ENCODE data around the gene VGLL1.

Gene VGLL1

GRCh38 chrX:136555694-136556093, 23.7 kb downstream of the VGLL1 start:
- no peak for DNase-seq

GRCh38 chrX:136572030-136572429, 40.0 kb downstream of the VGLL1 start:
- DNase-seq = no peak

- DNase-seq = no peak
These were observed 42.5 kb downstream of the VGLL1 start for GRCh38 chrX:136574548-136574947.

- DNase-seq = peak; percentile 66
These were observed 45.5 kb downstream of the VGLL1 start for GRCh38 chrX:136577552-136577951.

- no peak for DNase-seq
These were observed 48.3 kb downstream of the VGLL1 start for GRCh38 chrX:136580316-136580715.

GRCh38 chrX:136582624-136583023, 50.6 kb downstream of the VGLL1 start:
- DNase-seq = no peak

- no peak for DNase-seq
These were observed 52.5 kb downstream of the VGLL1 start for GRCh38 chrX:136584545-136584944.

- no peak for DNase-seq
These were observed 53.2 kb downstream of the VGLL1 start for GRCh38 chrX:136585262-136585661.

- DNase-seq = no peak
These were observed 53.9 kb downstream of the VGLL1 start for GRCh38 chrX:136585960-136586359.

- peak; percentile 14 for DNase-seq
These were observed 54.4 kb downstream of the VGLL1 start for GRCh38 chrX:136586386-136586785.

GRCh38 chrX:136587532-136587931, 55.5 kb downstream of the VGLL1 start:
- no peak for DNase-seq

GRCh38 chrX:136588036-136588435, 56.0 kb downstream of the VGLL1 start:
- no peak for DNase-seq

GRCh38 chrX:136589966-136590365, 58.0 kb downstream of the VGLL1 start:
- no peak for DNase-seq

GRCh38 chrX:136597356-136597755, 65.3 kb downstream of the VGLL1 start:
- no peak for DNase-seq

GRCh38 chrX:136597954-136598353, 65.9 kb downstream of the VGLL1 start:
- DNase-seq = no peak

GRCh38 chrX:136598631-136599030, 66.6 kb downstream of the VGLL1 start:
- no peak for DNase-seq

GRCh38 chrX:136600059-136600458, 68.0 kb downstream of the VGLL1 start:
- no peak for DNase-seq

Measured in activated effector memory CD4-positive, alpha-beta T cell treated with Interleukin-2 at 50 U/mL for 16 hours (primary cell).